Amniotic stem cell (primary cell): Measurements from ENCODE around the gene PAGR1.
A peak's percentile ranks its signal among the peaks of the same experiment; 100 is the strongest.
"Not testable (repeated sequence)": the region's sequence is repeated elsewhere in the genome, so short reads cannot be mapped to it uniquely, and the experiment has no call there.

Experiments
- DNase-seq: peaks from one replicate; lab custom pipeline; 2025; lab: John Stamatoyannopoulos, UW

Gene PAGR1

GRCh38 chr16:29791845-29792807 lies 23.8 kb upstream of the PAGR1 start:
- no peak for DNase-seq

GRCh38 chr16:29793153-29793552 lies 22.8 kb upstream of the PAGR1 start:
- DNase-seq: not testable (repeated sequence)

GRCh38 chr16:29794231-29794710 lies 21.7 kb upstream of the PAGR1 start:
- DNase-seq: no peak

- DNase-seq: no peak
Observed at GRCh38 chr16:29802416-29802935, 13.5 kb upstream of the PAGR1 start.

- DNase-seq: no peak
Observed at GRCh38 chr16:29804020-29804419, 11.9 kb upstream of the PAGR1 start.

GRCh38 chr16:29804455-29805231 lies 11.3 kb upstream of the PAGR1 start:
- DNase-seq: no peak

GRCh38 chr16:29805232-29806098 lies 10.5 kb upstream of the PAGR1 start:
- DNase-seq: peak; percentile 97

GRCh38 chr16:29806099-29806579 lies 9.8 kb upstream of the PAGR1 start, which contains the start of gene MAZ:
Gene MAZ, plus strand, starts transcription at chr16:29806529. Its CDS starts 173 bp downstream, at chr16:29806702.
- no peak for DNase-seq

GRCh38 chr16:29806641-29807425 lies 9.1 kb upstream of the PAGR1 start:
- no peak for DNase-seq

GRCh38 chr16:29807426-29808218 lies 8.3 kb upstream of the PAGR1 start:
- DNase-seq: peak; percentile 88

- DNase-seq: no peak
Observed at GRCh38 chr16:29808219-29808900, 7.6 kb upstream of the PAGR1 start.

GRCh38 chr16:29809031-29809747 lies 6.8 kb upstream of the PAGR1 start:
- DNase-seq: no peak

GRCh38 chr16:29809850-29810698 lies 5.9 kb upstream of the PAGR1 start:
- no peak for DNase-seq

GRCh38 chr16:29810699-29811169 lies 5.2 kb upstream of the PAGR1 start:
- no peak for DNase-seq

GRCh38 chr16:29811170-29811895 lies 4.6 kb upstream of the PAGR1 start:
- DNase-seq: peak; percentile 97

- DNase-seq: no peak
Observed at GRCh38 chr16:29811896-29812665, 3.9 kb upstream of the PAGR1 start, which contains the start of gene PRRT2. Gene PRRT2, plus strand, starts transcription at chr16:29812193. Its CDS starts 862 bp downstream, at chr16:29813055.
